ENCODE results near the gene HDAC9.

Gene HDAC9

GRCh38 chr7:18896343-18896975 is 400.9 kb downstream of the HDAC9 start:
- Histone ChIP-seq H3K4me1 (ENCODE audit: insufficient read depth, low read length, poor library complexity, severe bottlenecking) (peaks cover 24% of the 10 kb centered on the region), H3K27me3 (ENCODE audit: insufficient read depth, low read length, poor library complexity, severe bottlenecking) (no peaks in the 10 kb centered on the region), H3K9ac (ENCODE audit: low read depth, low read length, poor library complexity, severe bottlenecking) (peak overlapping the region; percentile 45), H3K9me3 (ENCODE audit: insufficient read depth, low read depth, low read length) (no peaks in the 10 kb centered on the region), H4K20me1 (ENCODE audit: insufficient read depth, low read length, poor library complexity, severe bottlenecking) (no peaks in the 10 kb centered on the region), H3F3A (ENCODE audit: low read depth) (no peaks in the 10 kb centered on the region), H3K4me2 (ENCODE audit: low read depth, low read length, poor library complexity, severe bottlenecking) (peak overlapping the region; percentile 46), H3K4me3 (ENCODE audit: low read length, poor library complexity, severe bottlenecking) (peak overlapping the region; percentile 26), H2AFZ (ENCODE audit: low read length) (peak overlapping the region; percentile 41; the same call in 1 of the 2 replicates), H3K79me2 (ENCODE audit: insufficient read depth, low read length) (no peaks in the 10 kb centered on the region), H3K36me3 (ENCODE audit: insufficient read depth, low read length) (no peaks in the 10 kb centered on the region), H3K9me2 (replicated peaks; ENCODE audit: low read depth, low read length) (no peaks in the 10 kb centered on the region)
- TF ChIP-seq EZH2phosphoT487 (IDR thresholded peaks at IDR 0.05; ENCODE audit: borderline replicate concordance) = no peak
- no peak for TF ChIP-seq CTCF (conservative IDR thresholded peaks at IDR 0.05; ENCODE audit: low read length)

- Histone ChIP-seq H3K9me2 (replicated peaks; ENCODE audit: low read depth, low read length) (no peaks in the 10 kb centered on the region), H2AFZ (ENCODE audit: low read length) (no peak overlapping the region), H3K27me3 (ENCODE audit: insufficient read depth, low read length, poor library complexity, severe bottlenecking) (no peaks in the 10 kb centered on the region)
Observed at GRCh38 chr7:18900236-18900635, 404.7 kb downstream of the HDAC9 start.

GRCh38 chr7:18900803-18901202 is 405.3 kb downstream of the HDAC9 start:
- Histone ChIP-seq H3K4me2 (ENCODE audit: low read depth, low read length, poor library complexity, severe bottlenecking) (no peak overlapping the region), H3K27me3 (ENCODE audit: insufficient read depth, low read length, poor library complexity, severe bottlenecking) (no peaks in the 10 kb centered on the region), H3K9ac (ENCODE audit: low read depth, low read length, poor library complexity, severe bottlenecking) (no peak overlapping the region), H3K36me3 (ENCODE audit: insufficient read depth, low read length) (no peaks in the 10 kb centered on the region), H3K4me1 (ENCODE audit: insufficient read depth, low read length, poor library complexity, severe bottlenecking) (peaks cover 11% of the 10 kb centered on the region), H4K20me1 (ENCODE audit: insufficient read depth, low read length, poor library complexity, severe bottlenecking) (no peaks in the 10 kb centered on the region), H2AFZ (ENCODE audit: low read length) (no peak overlapping the region), H3K79me2 (ENCODE audit: insufficient read depth, low read length) (no peaks in the 10 kb centered on the region), H3K4me3 (ENCODE audit: low read length, poor library complexity, severe bottlenecking) (no peak overlapping the region), H3K9me3 (ENCODE audit: insufficient read depth, low read depth, low read length) (no peaks in the 10 kb centered on the region), H3K9me2 (replicated peaks; ENCODE audit: low read depth, low read length) (no peaks in the 10 kb centered on the region), H3F3A (ENCODE audit: low read depth) (no peaks in the 10 kb centered on the region)
- no peak for TF ChIP-seq EZH2phosphoT487 (IDR thresholded peaks at IDR 0.05; ENCODE audit: borderline replicate concordance)
- TF ChIP-seq CTCF (conservative IDR thresholded peaks at IDR 0.05; ENCODE audit: low read length) = no peak

More at GRCh38 chr7:18900236-18900635, 404.7 kb downstream of the HDAC9 start:
- Histone ChIP-seq H4K20me1 (ENCODE audit: insufficient read depth, low read length, poor library complexity, severe bottlenecking) (no peaks in the 10 kb centered on the region), H3K4me2 (ENCODE audit: low read depth, low read length, poor library complexity, severe bottlenecking) (no peak overlapping the region), H3K79me2 (ENCODE audit: insufficient read depth, low read length) (no peaks in the 10 kb centered on the region), H3F3A (ENCODE audit: low read depth) (no peaks in the 10 kb centered on the region), H3K36me3 (ENCODE audit: insufficient read depth, low read length) (no peaks in the 10 kb centered on the region), H3K4me3 (ENCODE audit: low read length, poor library complexity, severe bottlenecking) (no peak overlapping the region), H3K9me3 (ENCODE audit: insufficient read depth, low read depth, low read length) (no peaks in the 10 kb centered on the region), H3K4me1 (ENCODE audit: insufficient read depth, low read length, poor library complexity, severe bottlenecking) (peaks cover 16% of the 10 kb centered on the region), H3K9ac (ENCODE audit: low read depth, low read length, poor library complexity, severe bottlenecking) (no peak overlapping the region)
- TF ChIP-seq CTCF (conservative IDR thresholded peaks at IDR 0.05; ENCODE audit: low read length) (no peak), EZH2phosphoT487 (IDR thresholded peaks at IDR 0.05; ENCODE audit: borderline replicate concordance) (no peak)

Data from Loucy (cell line).